ENCODE data around the gene MAPT.
"Not testable (repeated sequence)": the region's sequence is repeated elsewhere in the genome, so short reads cannot be mapped to it uniquely, and the experiment has no call there.

MAPT gene

DNA sequence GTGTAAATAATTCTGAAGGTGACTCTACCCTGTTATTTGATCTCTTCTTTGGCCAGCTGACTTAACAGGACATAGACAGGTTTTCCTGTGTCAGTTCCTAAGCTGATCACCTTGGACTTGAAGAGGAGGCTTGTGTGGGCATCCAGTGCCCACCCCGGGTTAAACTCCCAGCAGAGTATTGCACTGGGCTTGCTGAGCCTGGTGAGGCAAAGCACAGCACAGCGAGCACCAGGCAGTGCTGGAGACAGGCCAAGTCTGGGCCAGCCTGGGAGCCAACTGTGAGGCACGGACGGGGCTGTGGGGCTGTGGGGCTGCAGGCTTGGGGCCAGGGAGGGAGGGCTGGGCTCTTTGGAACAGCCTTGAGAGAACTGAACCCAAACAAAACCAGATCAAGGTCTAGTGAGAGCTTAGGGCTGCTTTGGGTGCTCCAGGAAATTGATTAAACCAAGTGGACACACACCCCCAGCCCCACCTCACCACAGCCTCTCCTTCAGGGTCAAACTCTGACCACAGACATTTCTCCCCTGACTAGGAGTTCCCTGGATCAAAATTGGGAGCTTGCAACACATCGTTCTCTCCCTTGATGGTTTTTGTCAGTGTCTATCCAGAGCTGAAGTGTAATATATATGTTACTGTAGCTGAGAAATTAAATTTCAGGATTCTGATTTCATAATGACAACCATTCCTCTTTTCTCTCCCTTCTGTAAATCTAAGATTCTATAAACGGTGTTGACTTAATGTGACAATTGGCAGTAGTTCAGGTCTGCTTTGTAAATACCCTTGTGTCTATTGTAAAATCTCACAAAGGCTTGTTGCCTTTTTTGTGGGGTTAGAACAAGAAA is 109.8 kb downstream of the MAPT start:
- no peak overlapping the region for H3K4me3 ChIP-seq (ENCODE audit: low read depth, low read length)
- TF ChIP-seq, protein P1, sequence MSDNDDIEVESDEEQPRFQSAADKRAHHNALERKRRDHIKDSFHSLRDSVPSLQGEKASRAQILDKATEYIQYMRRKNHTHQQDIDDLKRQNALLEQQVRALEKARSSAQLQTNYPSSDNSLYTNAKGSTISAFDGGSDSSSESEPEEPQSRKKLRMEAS (IDR thresholded peaks at IDR 0.05; ENCODE audit: low read depth, low read length): no peak
- TF ChIP-seq POLR2A (IDR thresholded peaks at IDR 0.05; ENCODE audit: extremely low read depth, insufficient read length): no peak
- no peak for TF ChIP-seq MYC (IDR thresholded peaks at IDR 0.05; ENCODE audit: low read depth, low read length)
- TF ChIP-seq CTCF (IDR thresholded peaks at IDR 0.05; ENCODE audit: low read depth, low read length): no peak
- DNase-seq (ENCODE audit: low read depth): no peak

- DNase-seq (ENCODE audit: low read depth); H3K4me3 ChIP-seq (ENCODE audit: low read depth, low read length): not testable (repeated sequence)
Observed at GRCh38 chr17:46006082-46006481, 111.7 kb downstream of the MAPT start.

DNA sequence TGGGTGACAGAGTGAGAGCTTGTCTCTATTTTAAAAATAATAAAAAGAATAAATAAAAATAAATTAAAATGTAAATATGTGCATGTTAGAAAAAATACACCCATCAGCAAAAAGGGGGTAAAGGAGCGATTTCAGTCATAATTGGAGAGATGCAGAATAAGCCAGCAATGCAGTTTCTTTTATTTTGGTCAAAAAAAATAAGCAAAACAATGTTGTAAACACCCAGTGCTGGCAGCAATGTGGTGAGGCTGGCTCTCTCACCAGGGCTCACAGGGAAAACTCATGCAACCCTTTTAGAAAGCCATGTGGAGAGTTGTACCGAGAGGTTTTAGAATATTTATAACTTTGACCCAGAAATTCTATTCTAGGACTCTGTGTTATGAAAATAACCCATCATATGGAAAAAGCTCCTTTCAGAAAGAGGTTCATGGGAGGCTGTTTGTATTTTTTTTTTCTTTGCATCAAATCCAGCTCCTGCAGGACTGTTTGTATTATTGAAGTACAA is 113.2 kb downstream of the MAPT start:
- no peak overlapping the region for H3K4me3 ChIP-seq (ENCODE audit: low read depth, low read length)
- no peak for DNase-seq (ENCODE audit: low read depth)
- no peak for TF ChIP-seq MYC (IDR thresholded peaks at IDR 0.05; ENCODE audit: low read depth, low read length)
- TF ChIP-seq POLR2A (IDR thresholded peaks at IDR 0.05; ENCODE audit: extremely low read depth, insufficient read length): no peak
- TF ChIP-seq, protein P1 (IDR thresholded peaks at IDR 0.05; ENCODE audit: low read depth, low read length): no peak
- no peak for TF ChIP-seq CTCF (IDR thresholded peaks at IDR 0.05; ENCODE audit: low read depth, low read length)

DNA sequence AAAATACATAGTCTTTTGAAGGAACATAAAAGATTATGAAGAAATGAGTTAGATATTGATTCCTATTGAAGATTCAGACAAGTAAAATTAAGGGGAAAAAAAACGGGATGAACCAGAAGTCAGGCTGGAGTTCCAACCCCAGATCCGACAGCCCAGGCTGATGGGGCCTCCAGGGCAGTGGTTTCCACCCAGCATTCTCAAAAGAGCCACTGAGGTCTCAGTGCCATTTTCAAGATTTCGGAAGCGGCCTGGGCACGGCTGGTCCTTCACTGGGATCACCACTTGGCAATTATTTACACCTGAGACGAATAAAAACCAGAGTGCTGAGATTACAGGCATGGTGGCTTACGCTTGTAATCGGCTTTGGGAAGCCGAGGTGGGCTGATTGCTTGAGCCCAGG is 114.2 kb downstream of the MAPT start:
- no peak for DNase-seq (ENCODE audit: low read depth)
- H3K4me3 ChIP-seq (ENCODE audit: low read depth, low read length): no peak overlapping the region
- no peak for TF ChIP-seq MYC (IDR thresholded peaks at IDR 0.05; ENCODE audit: low read depth, low read length)
- TF ChIP-seq, protein P1 (IDR thresholded peaks at IDR 0.05; ENCODE audit: low read depth, low read length): no peak
- TF ChIP-seq POLR2A (IDR thresholded peaks at IDR 0.05; ENCODE audit: extremely low read depth, insufficient read length): no peak
- no peak for TF ChIP-seq CTCF (IDR thresholded peaks at IDR 0.05; ENCODE audit: low read depth, low read length)

DNA sequence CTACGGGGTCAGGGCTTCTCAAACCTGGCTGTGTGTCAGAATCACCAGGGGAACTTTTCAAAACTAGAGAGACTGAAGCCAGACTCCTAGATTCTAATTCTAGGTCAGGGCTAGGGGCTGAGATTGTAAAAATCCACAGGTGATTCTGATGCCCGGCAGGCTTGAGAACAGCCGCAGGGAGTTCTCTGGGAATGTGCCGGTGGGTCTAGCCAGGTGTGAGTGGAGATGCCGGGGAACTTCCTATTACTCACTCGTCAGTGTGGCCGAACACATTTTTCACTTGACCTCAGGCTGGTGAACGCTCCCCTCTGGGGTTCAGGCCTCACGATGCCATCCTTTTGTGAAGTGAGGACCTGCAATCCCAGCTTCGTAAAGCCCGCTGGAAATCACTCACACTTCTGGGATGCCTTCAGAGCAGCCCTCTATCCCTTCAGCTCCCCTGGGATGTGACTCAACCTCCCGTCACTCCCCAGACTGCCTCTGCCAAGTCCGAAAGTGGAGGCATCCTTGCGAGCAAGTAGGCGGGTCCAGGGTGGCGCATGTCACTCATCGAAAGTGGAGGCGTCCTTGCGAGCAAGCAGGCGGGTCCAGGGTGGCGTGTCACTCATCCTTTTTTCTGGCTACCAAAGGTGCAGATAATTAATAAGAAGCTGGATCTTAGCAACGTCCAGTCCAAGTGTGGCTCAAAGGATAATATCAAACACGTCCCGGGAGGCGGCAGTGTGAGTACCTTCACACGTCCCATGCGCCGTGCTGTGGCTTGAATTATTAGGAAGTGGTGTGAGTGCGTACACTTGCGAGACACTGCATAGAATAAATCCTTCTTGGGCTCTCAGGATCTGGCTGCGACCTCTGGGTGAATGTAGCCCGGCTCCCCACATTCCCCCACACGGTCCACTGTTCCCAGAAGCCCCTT is 115.6 kb downstream of the MAPT start:
- DNase-seq (ENCODE audit: low read depth): peak; percentile 46
- no peak overlapping the region for H3K4me3 ChIP-seq (ENCODE audit: low read depth, low read length)
- TF ChIP-seq, protein P1 (IDR thresholded peaks at IDR 0.05; ENCODE audit: low read depth, low read length): no peak
- TF ChIP-seq CTCF (IDR thresholded peaks at IDR 0.05; ENCODE audit: low read depth, low read length) (no peak), POLR2A (IDR thresholded peaks at IDR 0.05; ENCODE audit: extremely low read depth, insufficient read length) (no peak), MYC (IDR thresholded peaks at IDR 0.05; ENCODE audit: low read depth, low read length) (no peak)

Measured in NB4 (cell line).